H1 (cell line): ENCODE measurements around the gene HOXB6. TPM values are rescaled to one million over a fixed set of nuclear protein-coding genes. Genes with fewer than 3 reads are reported as not detected.

ENCODE experiments used
- TBP ChIP-seq: IDR thresholded peaks from 2 replicates; pipeline ENCODE4 v1.6.1; 2011; ENCODE audit warnings: low read depth, low read length, improper control_type of control experiment
- polyA plus RNA-seq, 7 experiments: library from polyadenylated mRNA; depleted of rRNA in 3 of 7; stranded (reverse) in 5 of 7; unstranded in 2 of 7; fragments of >200 nt in 5 of 7; fragments of 200-250 nt in 2 of 7; gene quantifications; 1 replicate in 5 of 7; 2 replicates in 1 of 7; 4 replicates in 1 of 7; pipeline versions ENCODE4 v1.2.1 to v1.2.3, GENCODE V29; 2011 to 2013; ENCODE audit warnings: missing spikeins in 2 of 7, mixed read lengths in 2 of 7
- total RNA-seq: library from RNA; stranded (reverse); fragmentation: NEBNext Ultra II Directional; extraction: Animal tissue kit (Norgen Biotek cat#: 25700); gene quantifications from 2 replicates; pipeline ENCODE4 v1.2.1, GENCODE V29; 2021

HOXB6 gene
- total and polyA plus RNA-seq, 2 of the 8 experiments (the other 6 are each of a cell fraction or from before 2014, with no cell fraction given), result not detected

DNA sequence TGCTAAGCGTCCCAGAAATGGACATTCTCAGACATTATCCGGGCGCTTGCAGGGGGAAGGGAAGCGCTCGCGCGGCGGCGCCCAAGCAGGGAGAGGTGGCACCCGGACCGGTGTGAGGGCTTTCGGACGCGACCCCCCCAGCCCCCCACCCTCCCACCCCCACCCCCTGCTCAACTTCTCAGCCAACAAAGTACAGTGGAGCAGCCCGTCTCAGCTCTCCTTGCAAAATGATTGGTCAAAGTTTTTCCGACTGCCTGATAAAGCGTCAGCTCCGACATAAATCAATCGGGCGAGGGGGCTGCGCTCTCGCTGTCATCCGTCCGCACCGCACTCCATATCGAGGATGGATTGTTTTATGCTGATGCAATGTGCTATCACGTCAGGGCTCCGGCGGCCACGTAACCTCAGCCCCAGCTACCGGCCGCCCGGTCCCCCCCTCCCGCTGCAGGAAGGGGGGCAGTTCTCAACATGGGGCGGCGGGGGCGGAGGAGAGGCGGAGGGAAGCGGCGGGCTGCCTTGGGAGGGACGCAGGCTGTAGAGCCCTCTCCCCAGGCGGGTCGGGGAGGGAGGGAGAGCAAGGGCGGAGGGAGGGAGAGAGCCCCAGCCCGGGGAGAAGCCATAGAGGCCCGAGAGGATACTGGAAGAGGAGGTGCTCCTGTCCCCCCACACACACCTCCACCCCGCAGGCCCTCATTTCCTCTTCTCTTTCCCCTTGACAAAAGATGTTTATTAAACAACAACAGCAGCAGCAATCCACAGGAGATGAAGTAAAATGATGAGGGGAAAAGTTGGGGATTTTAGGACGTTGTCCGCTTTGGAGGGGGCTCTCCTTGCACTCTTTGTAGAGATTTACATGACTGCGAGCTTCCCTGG is 21.7 kb upstream of the HOXB6 start, which contains the start of gene HOXB9 (continued):
- TF ChIP-seq TBP, result no peak
- TF ChIP-seq, all 59 proteins: peak for 4
